ENCODE results near the gene NAALADL2.

GRCh38 chr3:175655351-175655750 lies 796.2 kb downstream of the NAALADL2 start:
- TF ChIP-seq CTCF (IDR thresholded peaks at IDR 0.05) (no peak), EZH2 (IDR thresholded peaks at IDR 0.05; ENCODE audit: borderline replicate concordance, insufficient read depth, low read depth, low read length, poor library complexity, severe bottlenecking) (no peak)

Data from B cell (primary cell).